ENCODE measurements around the gene CCR2. TPM values are rescaled to one million over a fixed set of nuclear protein-coding genes. Genes with fewer than 3 reads are reported as not detected.

CCR2 gene
- total and polyA plus RNA-seq, 2 experiments from 2014 or later: not detected

DNA sequence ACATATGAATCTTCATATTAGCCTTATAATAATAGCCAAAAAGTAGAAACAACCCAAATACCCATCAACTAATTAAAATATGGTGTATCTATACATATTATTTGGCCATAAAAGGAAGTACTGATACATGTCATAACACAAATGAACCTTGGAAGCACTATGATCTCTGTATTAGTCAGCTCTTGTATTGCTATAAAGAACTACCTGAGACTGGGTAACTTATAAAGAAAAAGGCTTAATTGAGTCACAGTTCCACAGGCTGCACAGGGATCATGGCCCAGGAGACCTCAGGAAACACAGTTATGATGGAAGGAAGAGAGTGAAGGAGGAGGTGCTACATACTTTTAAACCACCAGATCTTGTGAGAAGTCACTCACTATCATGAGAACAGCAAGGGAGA lies 16.0 kb upstream of the CCR2 start:
- TF ChIP-seq EZH2phosphoT487 (IDR thresholded peaks at IDR 0.05; ENCODE audit: insufficient read depth, low read depth): no peak
- no peak for TF ChIP-seq EZH2 (IDR thresholded peaks at IDR 0.05; ENCODE audit: insufficient read depth, poor library complexity, severe bottlenecking)
- Histone ChIP-seq H3K9me3 (ENCODE audit: low read depth) (no peaks in the 10 kb centered on the region), H2AFZ (no peak overlapping the region), H3K27me3 (replicated peaks; ENCODE audit: insufficient read depth) (peaks cover 27% of the 10 kb centered on the region; the same call in 1 of the 2 replicates), H3F3A (ENCODE audit: insufficient read depth) (no peaks in the 10 kb centered on the region), H3K27ac (no peak overlapping the region), H3K9me2 (ENCODE audit: insufficient read depth) (no peaks in the 10 kb centered on the region), H3K4me1 (ENCODE audit: insufficient read depth) (no peaks in the 10 kb centered on the region), H4K20me1 (ENCODE audit: insufficient read depth) (no peaks in the 10 kb centered on the region), H3K4me3 (no peak overlapping the region), H3K36me3 (ENCODE audit: low read depth) (no peaks in the 10 kb centered on the region), H3K4me2 (ENCODE audit: unreplicated experiment) (no peak overlapping the region), H3K9ac (no peak overlapping the region), H3K79me2 (ENCODE audit: insufficient read depth) (no peaks in the 10 kb centered on the region)
- no peak for DNase-seq
- in situ Hi-C loops (cut with MboI): no loop called here

DNA sequence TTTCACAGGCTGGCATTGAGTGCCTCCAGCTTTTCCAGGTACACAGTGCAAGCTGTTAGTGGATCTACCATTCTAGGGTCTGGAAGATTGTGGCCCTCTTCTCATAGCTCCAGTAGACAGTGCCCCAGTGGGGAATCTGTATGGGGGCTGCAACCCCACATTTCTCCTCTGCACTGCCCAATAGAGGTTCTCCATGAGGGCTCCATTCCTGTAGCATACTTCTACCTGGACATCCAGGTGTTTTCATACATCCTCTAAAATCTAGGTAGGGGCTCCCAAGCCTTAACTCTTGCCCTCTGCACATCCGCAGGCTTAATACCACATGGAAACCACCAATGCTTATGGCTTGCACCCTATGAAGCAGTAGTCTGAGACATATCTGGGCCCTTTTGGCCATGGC lies 15.1 kb upstream of the CCR2 start:
- no peaks in the 10 kb centered on the region for H3K9me2 ChIP-seq (ENCODE audit: insufficient read depth)
- no peaks in the 10 kb centered on the region for H3K9me3 ChIP-seq (ENCODE audit: low read depth)
- DNase-seq: no peak
- in situ Hi-C loops (cut with MboI): no loop called here
- H4K20me1 ChIP-seq (ENCODE audit: insufficient read depth): no peaks in the 10 kb centered on the region
- peaks cover 21% of the 10 kb centered on the region; the same call in 1 of the 2 replicates for H3K27me3 ChIP-seq (replicated peaks; ENCODE audit: insufficient read depth)
- H3K27ac ChIP-seq: no peak overlapping the region
- no peak for TF ChIP-seq EZH2 (IDR thresholded peaks at IDR 0.05; ENCODE audit: insufficient read depth, poor library complexity, severe bottlenecking)
- no peak for TF ChIP-seq EZH2phosphoT487 (IDR thresholded peaks at IDR 0.05; ENCODE audit: insufficient read depth, low read depth)
- no peaks in the 10 kb centered on the region for H3F3A ChIP-seq (ENCODE audit: insufficient read depth)
- no peak overlapping the region for H3K4me2 ChIP-seq (ENCODE audit: unreplicated experiment)
- H3K4me3 ChIP-seq: no peak overlapping the region
- WGBS, 2 experiments (ENCODE audit: low coverage in 1 of 2, low lambda C conversion rate in 2 of 2, missing lambda C conversion rate in 2 of 2): 41 to 56% methylated on average over 1 of the region's 1 CpG
- H3K9ac ChIP-seq: no peak overlapping the region
- H3K36me3 ChIP-seq (ENCODE audit: low read depth): no peaks in the 10 kb centered on the region
- no peaks in the 10 kb centered on the region for H3K4me1 ChIP-seq (ENCODE audit: insufficient read depth)
- H2AFZ ChIP-seq: no peak overlapping the region
- H3K79me2 ChIP-seq (ENCODE audit: insufficient read depth): no peaks in the 10 kb centered on the region

DNA sequence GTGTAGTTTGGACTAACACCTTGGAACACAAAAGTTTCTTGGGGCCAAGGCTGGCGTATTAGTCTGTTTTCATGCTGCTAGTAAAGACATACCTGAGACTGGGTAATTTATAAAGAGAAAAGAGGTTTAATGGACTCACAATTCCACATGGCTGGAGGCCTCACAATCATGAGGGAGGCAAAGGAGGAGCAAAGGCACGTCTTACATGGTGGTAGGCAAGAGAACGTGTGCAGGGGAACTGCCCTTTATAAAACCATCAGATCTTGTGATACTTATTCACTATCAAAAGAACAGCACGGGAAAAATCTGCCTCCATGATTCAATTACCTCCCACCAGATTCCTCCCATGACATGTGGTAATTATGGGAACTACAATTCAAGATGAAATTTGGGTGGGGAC lies 9.4 kb upstream of the CCR2 start:
- no peaks in the 10 kb centered on the region for H3K79me2 ChIP-seq (ENCODE audit: insufficient read depth)
- DNase-seq: no peak
- H3K4me2 ChIP-seq (ENCODE audit: unreplicated experiment): no peak overlapping the region
- no peak overlapping the region for H3K4me3 ChIP-seq
- no peak overlapping the region for H2AFZ ChIP-seq
- H4K20me1 ChIP-seq (ENCODE audit: insufficient read depth): no peaks in the 10 kb centered on the region
- H3K9me2 ChIP-seq (ENCODE audit: insufficient read depth): no peaks in the 10 kb centered on the region
- in situ Hi-C loops (cut with MboI): no loop called here
- H3K9me3 ChIP-seq (ENCODE audit: low read depth): no peaks in the 10 kb centered on the region
- 21 to 23% methylated on average over 4 of the region's 4 CpGs for WGBS, 2 experiments (ENCODE audit: low coverage in 1 of 2, low lambda C conversion rate in 2 of 2, missing lambda C conversion rate in 2 of 2)
- no peaks in the 10 kb centered on the region for H3K36me3 ChIP-seq (ENCODE audit: low read depth)
- no peak overlapping the region for H3K9ac ChIP-seq
- H3K4me1 ChIP-seq (ENCODE audit: insufficient read depth): no peaks in the 10 kb centered on the region
- H3K27ac ChIP-seq: no peak overlapping the region
- peaks cover 8% of the 10 kb centered on the region; the same call in 1 of the 2 replicates for H3K27me3 ChIP-seq (replicated peaks; ENCODE audit: insufficient read depth)
- TF ChIP-seq EZH2 (IDR thresholded peaks at IDR 0.05; ENCODE audit: insufficient read depth, poor library complexity, severe bottlenecking): no peak
- TF ChIP-seq EZH2phosphoT487 (IDR thresholded peaks at IDR 0.05; ENCODE audit: insufficient read depth, low read depth): no peak
- H3F3A ChIP-seq (ENCODE audit: insufficient read depth): no peaks in the 10 kb centered on the region

- Histone ChIP-seq H2AFZ (no peak overlapping the region), H3F3A (ENCODE audit: insufficient read depth) (no peaks in the 10 kb centered on the region), H4K20me1 (ENCODE audit: insufficient read depth) (no peaks in the 10 kb centered on the region), H3K36me3 (ENCODE audit: low read depth) (no peaks in the 10 kb centered on the region), H3K79me2 (ENCODE audit: insufficient read depth) (no peaks in the 10 kb centered on the region), H3K9me2 (ENCODE audit: insufficient read depth) (no peaks in the 10 kb centered on the region), H3K4me1 (ENCODE audit: insufficient read depth) (no peaks in the 10 kb centered on the region), H3K27me3 (replicated peaks; ENCODE audit: insufficient read depth) (peaks cover 32% of the 10 kb centered on the region), H3K9me3 (ENCODE audit: low read depth) (no peaks in the 10 kb centered on the region), H3K9ac (no peak overlapping the region), H3K27ac (no peak overlapping the region), H3K4me3 (no peak overlapping the region), H3K4me2 (ENCODE audit: unreplicated experiment) (no peak overlapping the region)
- no peak for DNase-seq
- TF ChIP-seq EZH2phosphoT487 (IDR thresholded peaks at IDR 0.05; ENCODE audit: insufficient read depth, low read depth) (no peak), EZH2 (IDR thresholded peaks at IDR 0.05; ENCODE audit: insufficient read depth, poor library complexity, severe bottlenecking) (no peak)
- in situ Hi-C loops (cut with MboI): no loop called here
- 46 to 47% methylated on average over 3 of the region's 3 CpGs for WGBS, 2 experiments (ENCODE audit: low coverage in 1 of 2, low lambda C conversion rate in 2 of 2, missing lambda C conversion rate in 2 of 2)
These were observed 5.0 kb upstream of the CCR2 start for GRCh38 chr3:46348823-46349482.
